GM18951 (cell line): ENCODE data around the gene OLA1.

Source experiments
- POLR2A ChIP-seq: IDR thresholded peaks from 4 replicates; pipeline ENCODE4 v1.6.1; 2011; ENCODE audit warnings: mild to moderate bottlenecking; ENCODE audit not compliant: insufficient read length, insufficient read depth; ENCODE audit errors: extremely low read depth
- in situ Hi-C: fragments of 300-500 bp; cut with MboI; formaldehyde crosslinking; loops from one replicate; pipeline ENCODE4 v1.12.0; 2022; ENCODE audit warnings: low sequenced_read_pairs, mixed read lengths, inconsistent platforms; ENCODE audit not compliant: unreplicated experiment

Gene OLA1

DNA sequence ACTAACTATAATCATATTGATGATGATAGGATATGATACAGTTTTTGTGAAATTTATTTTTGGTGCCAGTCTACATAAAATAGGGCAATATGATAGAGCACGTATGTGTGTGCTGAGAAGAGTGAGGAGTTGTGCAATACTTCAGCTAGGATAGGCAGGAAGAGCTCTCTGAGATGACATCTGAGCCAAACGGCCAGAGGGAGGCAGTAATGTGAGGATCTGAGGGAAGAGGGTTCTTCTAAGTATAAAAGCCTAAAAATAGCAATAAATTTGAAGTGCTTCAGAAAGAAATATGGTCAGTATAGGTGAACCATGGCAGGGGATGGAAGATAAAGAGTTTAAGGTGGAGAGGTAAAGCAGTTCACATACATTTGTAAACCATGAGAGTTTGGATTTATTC, 102.5 kb downstream of the OLA1 start:
- TF ChIP-seq POLR2A: no peak
- in situ Hi-C loops: no loop called here

GRCh38 chr2:174142290-174142689, 106.0 kb downstream of the OLA1 start:
- in situ Hi-C loops: no loop called here
- TF ChIP-seq POLR2A: no peak

- in situ Hi-C loops: no loop called here
Observed at GRCh38 chr2:174138161-174138560, 110.2 kb downstream of the OLA1 start.

DNA sequence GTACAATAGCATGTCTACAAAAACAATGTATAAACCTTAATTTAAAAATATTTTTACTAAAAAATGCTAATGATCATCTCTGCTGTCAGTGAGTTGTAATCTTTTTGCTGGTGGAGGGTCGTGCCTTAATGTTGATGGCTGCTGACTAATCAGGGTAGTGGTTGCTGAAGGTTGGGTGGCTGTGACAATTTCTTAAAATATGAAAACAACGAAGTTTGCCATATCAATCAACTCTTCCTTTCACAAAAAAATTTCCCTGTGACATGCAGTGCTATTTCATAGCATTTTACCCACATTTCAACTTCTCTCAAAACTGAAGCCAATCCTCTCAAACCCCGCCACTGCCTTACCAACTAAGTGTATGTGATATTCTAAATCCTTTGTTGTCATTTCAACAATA, 112.4 kb downstream of the OLA1 start:
- TF ChIP-seq POLR2A: no peak
- in situ Hi-C loops: no loop called here

More at GRCh38 chr2:174138161-174138560, 110.2 kb downstream of the OLA1 start:
- TF ChIP-seq POLR2A: no peak

DNA sequence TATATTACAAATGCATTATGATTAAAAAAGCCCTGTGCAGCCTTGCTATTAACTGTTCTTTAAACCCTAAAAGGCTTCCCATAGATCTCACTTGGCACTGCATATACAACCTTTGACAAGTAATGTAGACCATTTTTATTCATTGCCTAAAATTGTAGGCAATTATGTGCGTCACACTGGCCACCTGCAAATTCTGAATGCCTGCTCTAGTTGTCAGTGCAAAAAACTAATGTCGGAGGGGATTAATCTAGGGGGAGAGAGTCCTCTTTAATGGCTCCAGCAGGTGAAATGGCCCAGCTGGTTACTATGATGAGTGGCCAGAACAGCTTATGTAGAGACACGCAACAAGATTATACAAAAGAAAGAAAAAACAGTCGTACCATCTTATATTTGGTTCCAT, 123.2 kb downstream of the OLA1 start:
- in situ Hi-C loops: no loop called here
- no peak for TF ChIP-seq POLR2A

DNA sequence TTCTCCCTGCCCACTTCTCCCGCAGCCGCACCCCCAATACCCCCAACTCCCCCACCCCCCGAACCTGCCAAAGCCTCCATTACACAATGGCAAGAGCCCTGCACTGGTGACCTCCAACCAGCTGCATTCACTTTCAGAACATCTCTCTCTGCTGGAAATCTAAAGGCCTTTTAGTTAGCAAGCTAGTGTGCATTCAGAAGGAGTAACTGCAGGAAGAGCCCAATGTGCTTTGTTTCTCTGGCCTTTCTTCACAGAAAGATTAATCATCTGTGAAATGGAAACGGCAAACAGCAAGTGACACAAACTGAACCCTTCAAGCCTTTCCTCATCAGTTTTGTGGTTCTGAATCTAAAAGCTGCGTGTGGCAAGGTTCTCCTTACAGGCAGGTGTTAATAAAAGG, 124.2 kb downstream of the OLA1 start:
- in situ Hi-C loops: no loop called here
- TF ChIP-seq POLR2A: no peak

GRCh38 chr2:174122185-174122584, 126.1 kb downstream of the OLA1 start:
- TF ChIP-seq POLR2A: no peak
- in situ Hi-C loops: no loop called here

DNA sequence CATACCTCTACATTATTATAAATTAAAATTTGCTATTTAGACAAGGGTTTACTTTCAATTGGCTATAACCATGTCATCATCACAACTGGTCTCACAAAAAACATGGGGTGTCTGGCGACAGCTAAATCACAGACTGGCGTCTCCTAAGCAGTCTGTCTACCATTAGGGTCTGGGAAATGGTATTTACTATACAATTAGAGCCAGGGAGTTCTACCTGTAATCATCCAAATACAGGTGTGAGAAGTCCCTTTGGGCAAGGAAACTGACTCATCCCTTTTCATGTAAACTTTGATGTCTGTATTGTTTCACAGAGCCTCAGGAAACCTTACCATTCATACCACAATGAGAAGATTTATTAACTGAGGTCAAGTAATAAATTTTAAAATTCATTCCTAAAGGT, 126.7 kb downstream of the OLA1 start:
- in situ Hi-C loops: no loop called here
- no peak for TF ChIP-seq POLR2A

GRCh38 chr2:174121175-174121574, 127.2 kb downstream of the OLA1 start:
- in situ Hi-C loops: no loop called here
- no peak for TF ChIP-seq POLR2A

DNA sequence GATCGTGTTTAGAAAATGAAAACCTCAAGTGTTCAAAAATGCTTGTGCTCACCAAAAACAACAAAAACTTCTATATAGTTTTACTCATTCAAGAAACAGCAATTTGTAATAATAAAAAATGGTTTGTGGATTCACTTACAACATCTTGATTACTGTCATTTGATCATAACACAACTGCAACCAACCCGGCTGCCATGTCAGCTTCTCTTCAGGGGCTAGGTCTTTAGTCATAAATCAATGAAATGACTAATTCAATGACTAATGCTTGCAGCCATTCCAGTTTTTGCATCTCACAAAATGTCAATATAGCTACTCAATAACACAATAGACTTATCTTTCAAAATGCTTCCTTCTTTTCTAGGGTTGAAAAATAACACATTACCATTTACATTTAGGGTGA, 128.0 kb downstream of the OLA1 start:
- no peak for TF ChIP-seq POLR2A
- in situ Hi-C loops: no loop called here

- in situ Hi-C loops: no loop called here
- no peak for TF ChIP-seq POLR2A
Observed at GRCh38 chr2:174117951-174118930, 130.1 kb downstream of the OLA1 start.

DNA sequence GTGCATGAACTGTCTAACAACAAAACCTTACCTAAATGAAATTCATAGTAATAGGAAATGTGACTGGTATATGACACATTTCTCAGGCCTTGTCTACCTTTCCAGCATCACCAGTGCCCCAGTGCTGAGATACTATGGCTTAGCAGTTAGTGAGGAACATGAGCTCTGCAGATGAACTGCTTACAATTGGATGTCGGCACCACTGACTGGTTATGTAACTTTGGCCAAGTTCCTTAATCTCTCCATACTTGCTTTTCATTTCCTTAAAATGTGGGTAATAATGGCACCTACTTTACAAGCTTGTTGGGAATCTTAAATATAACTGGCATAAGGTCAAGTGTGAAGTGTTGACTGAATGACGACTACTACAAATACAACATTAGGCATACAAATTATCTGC, 136.3 kb downstream of the OLA1 start:
- TF ChIP-seq POLR2A: no peak
- in situ Hi-C loops: no loop called here

- in situ Hi-C loops: no loop called here
- no peak for TF ChIP-seq POLR2A
Observed at GRCh38 chr2:174108579-174108978, 139.8 kb downstream of the OLA1 start.

- in situ Hi-C loops: no loop called here
- no peak for TF ChIP-seq POLR2A
Observed at GRCh38 chr2:174106736-174107135, 141.6 kb downstream of the OLA1 start.
